B cell (primary cell): ENCODE data around the gene ZSCAN9.

ENCODE experiments used
- CTCF ChIP-seq: fragments of 200-600 bp; IDR thresholded peaks from one replicate; pipeline ENCODE4 v1.8.0; 2022; ENCODE audit warnings: antibody characterized with exemption, mild to moderate bottlenecking
- EZH2 ChIP-seq: IDR thresholded peaks from 2 replicates; pipeline ENCODE4 v1.6.1; 2012; ENCODE audit warnings: borderline replicate concordance, low read depth, mild to moderate bottlenecking, moderate library complexity, low read length; ENCODE audit not compliant: insufficient read depth, poor library complexity, severe bottlenecking

GRCh38 chr6:28217890-28218289 is 7.2 kb upstream of the ZSCAN9 start:
- TF ChIP-seq CTCF = no peak
- TF ChIP-seq EZH2 = no peak
